H1 (cell line): ENCODE results near the gene KLHL3. TPM values are rescaled to one million over a fixed set of nuclear protein-coding genes. Genes with fewer than 3 reads are reported as not detected.

Experiments used
- CTCF ChIA-PET: fragments of 300-600 bp; sonication (Branson Sonifier 250); formaldehyde crosslinking; loops from one replicate; lab custom pipeline; 2021; ENCODE audit not compliant: partially characterized antibody; lab: Charles Lee
- POLR2A ChIA-PET: fragments of 300-600 bp; sonication (Branson Sonifier 250); formaldehyde crosslinking; loops from one replicate; lab custom pipeline; 2021; ENCODE audit warnings: inconsistent platforms; ENCODE audit not compliant: partially characterized antibody; lab: Charles Lee
- DNase-seq, 2 experiments: peaks; one replicate each; pipeline versions ENCODE4 v3.0.0 to v3.0.0-alpha.2; 2010 to 2022; ENCODE audit warnings: low spot score in 2 of 2, low read depth in 1 of 2, mixed read lengths in 1 of 2
- FAIRE-seq: peaks from 2 replicates; lab custom pipeline; 2011; peaks lifted over from hg19 to GRCh38; lab: Jason Lieb, UNC
- H2AFZ ChIP-seq: 2 replicates; pipeline ENCODE4 v1.8.1; 2012; ENCODE audit warnings: low read length, inconsistent platforms
- H2AK5ac ChIP-seq: 2 replicates; pipeline ENCODE4 v1.6.1; 2013; ENCODE audit warnings: low read depth, low read length
- H2BK120ac ChIP-seq: replicated peaks from 2 replicates; pipeline ENCODE3; 2013; ENCODE audit warnings: low read depth, low read length, inconsistent platforms
- H2BK12ac ChIP-seq: 2 replicates; pipeline ENCODE4 v1.6.1; 2013; ENCODE audit warnings: low read depth, low read length
- H2BK15ac ChIP-seq: 2 replicates; pipeline ENCODE4 v1.6.1; 2013; ENCODE audit warnings: low read length
- H2BK20ac ChIP-seq: 2 replicates; pipeline ENCODE4 v1.6.1; 2013; ENCODE audit warnings: low read length
- H2BK5ac ChIP-seq: 2 replicates; pipeline ENCODE4 v1.6.1; 2013; ENCODE audit warnings: low read depth, low read length
- H3K14ac ChIP-seq: 2 replicates; pipeline ENCODE4 v1.6.1; 2013; ENCODE audit warnings: inconsistent platforms; ENCODE audit not compliant: insufficient read length
- H3K18ac ChIP-seq: 2 replicates; pipeline ENCODE4 v1.6.1; 2013; ENCODE audit warnings: low read length; ENCODE audit errors: extremely low read depth
- H3K23ac ChIP-seq: 2 replicates; pipeline ENCODE4 v1.6.1; 2013; ENCODE audit warnings: inconsistent platforms; ENCODE audit not compliant: insufficient read length
- H3K23me2 ChIP-seq: 2 replicates; pipeline ENCODE4 v1.6.1; 2013; ENCODE audit warnings: low read depth, low read length
- H3K27ac ChIP-seq: 2 replicates; pipeline ENCODE4 v1.6.1; 2011; ENCODE audit warnings: low read depth, low read length, inconsistent platforms
- H3K27me3 ChIP-seq, 4 experiments: replicated peaks in 1 of 4; 1 replicate in 1 of 4; 2 replicates in 3 of 4; pipeline versions ENCODE4 v1.6.1 to v1.8.1; 2011 to 2013; ENCODE audit warnings: low read length in 3 of 4, mild to moderate bottlenecking in 3 of 4, inconsistent platforms in 2 of 4, mixed read lengths in 2 of 4, moderate library complexity in 1 of 4; ENCODE audit not compliant: control insufficient read depth in 3 of 4, insufficient read depth in 3 of 4; ENCODE audit errors: extremely low read depth in 1 of 4
- H3K36me3 ChIP-seq, 4 experiments: 2 replicates each; pipeline versions ENCODE4 v1.6.1 to v1.8.1; 2011 to 2013; ENCODE audit warnings: mild to moderate bottlenecking in 4 of 4, low read length in 3 of 4, moderate library complexity in 2 of 4, control low read depth in 1 of 4, inconsistent platforms in 1 of 4; ENCODE audit not compliant: insufficient read depth in 4 of 4, control insufficient read depth in 2 of 4
- H3K4ac ChIP-seq: replicated peaks from 2 replicates; pipeline ENCODE3; 2013; ENCODE audit warnings: low read length, low read depth, mixed read lengths, inconsistent platforms; ENCODE audit not compliant: insufficient read length
- H3K4me1 ChIP-seq, 4 experiments: replicated peaks in 1 of 4; 1 replicate in 1 of 4; 2 replicates in 3 of 4; pipeline versions ENCODE4 v1.6.1 to v1.8.1; 2011 to 2013; ENCODE audit warnings: low read length in 3 of 4, inconsistent platforms in 2 of 4, mixed read lengths in 1 of 4; ENCODE audit not compliant: insufficient read depth in 4 of 4, control insufficient read depth in 3 of 4
- H3K4me2 ChIP-seq, 2 experiments: 2 replicates each; pipeline versions ENCODE4 v1.6.1 to v1.8.1; 2011 to 2013; ENCODE audit warnings: low read depth in 2 of 2, low read length in 2 of 2, control low read depth in 1 of 2, inconsistent platforms in 1 of 2, mild to moderate bottlenecking in 1 of 2; ENCODE audit not compliant: insufficient read depth in 1 of 2
- H3K4me3 ChIP-seq, 4 experiments: fragments of 200-600, 300-600 bp in 1 of 4; sonication (generic), shearing (Covaris generic), sonication (Bioruptor Twin) in 1 of 4; 2 replicates each; pipeline versions ENCODE4 v1.5.1 to v1.8.1; 2011 to 2016; ENCODE audit warnings: low read length in 4 of 4, low read depth in 3 of 4, control low read depth in 2 of 4, inconsistent platforms in 2 of 4, mild to moderate bottlenecking in 2 of 4, mixed read lengths in 1 of 4, moderate library complexity in 1 of 4; ENCODE audit not compliant: insufficient read depth in 2 of 4; ENCODE audit errors: extremely low read depth in 1 of 4
- H3K56ac ChIP-seq: replicated peaks from 2 replicates; pipeline ENCODE3; 2013; ENCODE audit warnings: low read depth, mild to moderate bottlenecking, mixed read lengths, low read length, inconsistent platforms; ENCODE audit not compliant: insufficient read length
- H3K79me1 ChIP-seq: 2 replicates; pipeline ENCODE4 v1.6.1; 2013; ENCODE audit warnings: low read depth, low read length, control low read depth
- H3K79me2 ChIP-seq, 2 experiments: 2 replicates each; pipeline versions ENCODE4 v1.6.1 to v1.8.1; 2012 to 2013; ENCODE audit warnings: low read length in 2 of 2, mild to moderate bottlenecking in 2 of 2, inconsistent platforms in 1 of 2; ENCODE audit not compliant: insufficient read depth in 2 of 2, control insufficient read depth in 1 of 2
- H3K9ac ChIP-seq, 4 experiments: replicated peaks in 1 of 4; 1 replicate in 1 of 4; 2 replicates in 3 of 4; pipeline versions ENCODE4 v1.6.1 to v1.8.1; 2011 to 2013; ENCODE audit warnings: low read depth in 3 of 4, low read length in 3 of 4, control low read depth in 2 of 4, mild to moderate bottlenecking in 2 of 4, moderate library complexity in 2 of 4, inconsistent platforms in 1 of 4; ENCODE audit errors: extremely low read depth in 1 of 4
- H3K9me3 ChIP-seq, 2 experiments: 2 replicates each; pipeline versions ENCODE4 v1.6.1 to v1.8.1; 2012 to 2013; ENCODE audit warnings: mild to moderate bottlenecking in 2 of 2, moderate library complexity in 2 of 2, control low read depth in 1 of 2, inconsistent platforms in 1 of 2, low read depth in 1 of 2, low read length in 1 of 2, mixed read lengths in 1 of 2; ENCODE audit not compliant: insufficient read depth in 2 of 2
- H4K20me1 ChIP-seq, 2 experiments: replicated peaks in 1 of 2; 2 replicates each; pipeline versions ENCODE3 to v1.8.1; 2011 to 2013; ENCODE audit warnings: inconsistent platforms in 2 of 2, low read length in 2 of 2, mild to moderate bottlenecking in 1 of 2; ENCODE audit not compliant: insufficient read depth in 2 of 2, control insufficient read depth in 1 of 2
- H4K5ac ChIP-seq: 2 replicates; pipeline ENCODE4 v1.6.1; 2013; ENCODE audit warnings: low read length, low read depth, mixed read lengths, inconsistent platforms; ENCODE audit not compliant: insufficient read length
- H4K8ac ChIP-seq: 2 replicates; pipeline ENCODE4 v1.8.0; 2013; ENCODE audit warnings: mild to moderate bottlenecking, moderate library complexity, low read length, inconsistent platforms; ENCODE audit not compliant: insufficient read depth; ENCODE audit errors: extremely low read depth
- H4K91ac ChIP-seq: replicated peaks from 2 replicates; pipeline ENCODE3; 2013; ENCODE audit warnings: low read length, mixed read lengths, inconsistent platforms; ENCODE audit not compliant: insufficient read length
- CBX8 ChIP-seq: fragments of 300-800, 300-1000 bp; sonication (generic); IDR thresholded peaks from 2 replicates; pipeline ENCODE4 v1.7.1; 2016; ENCODE audit warnings: low read depth, low read length, borderline replicate concordance
- CEBPB ChIP-seq: IDR thresholded peaks from 2 replicates; pipeline ENCODE4 v1.6.1; 2012; ENCODE audit warnings: low read depth, low read length
- HDAC2 ChIP-seq, 2 experiments: fragments of 300-600 bp in 1 of 2; sonication (generic) in 1 of 2; IDR thresholded peaks; 2 replicates each; pipeline ENCODE4 v1.6.1; 2011 to 2012; ENCODE audit warnings: low read depth in 2 of 2, low read length in 2 of 2, mild to moderate bottlenecking in 2 of 2, moderate library complexity in 2 of 2, borderline replicate concordance in 1 of 2, inconsistent platforms in 1 of 2
- KDM4A ChIP-seq: IDR thresholded peaks from one replicate; pipeline ENCODE4 v1.7.1; 2012; ENCODE audit warnings: low read depth, mild to moderate bottlenecking, moderate library complexity, low read length, inconsistent platforms; ENCODE audit not compliant: severe bottlenecking
- KDM5A ChIP-seq: fragments of 200-600 bp; IDR thresholded peaks from 2 replicates; pipeline ENCODE4 v1.7.1; 2012; ENCODE audit warnings: mild to moderate bottlenecking, low read length, inconsistent platforms, mixed read lengths
- RAD21 ChIP-seq, 2 experiments: IDR thresholded peaks in 1 of 2; conservative IDR thresholded peaks in 1 of 2; 2 replicates each; pipeline ENCODE4 v1.6.1; 2011; ENCODE audit warnings: low read depth in 2 of 2, low read length in 2 of 2, improper control_type of control experiment in 1 of 2, inconsistent platforms in 1 of 2, mild to moderate bottlenecking in 1 of 2, moderate library complexity in 1 of 2
- RXRA ChIP-seq: IDR thresholded peaks from 2 replicates; pipeline ENCODE4 v1.6.1; 2011; ENCODE audit warnings: low read depth, mild to moderate bottlenecking, low read length, moderate library complexity; ENCODE audit not compliant: insufficient read depth
- SIRT6 ChIP-seq: IDR thresholded peaks from one replicate; pipeline ENCODE4 v1.7.1; 2012; ENCODE audit warnings: low read length, inconsistent platforms
- TAF1 ChIP-seq: IDR thresholded peaks from 2 replicates; pipeline ENCODE4 v1.6.1; 2011; ENCODE audit warnings: mild to moderate bottlenecking, low read depth, low read length
- WGBS, 2 experiments: shearing (Covaris generic) in 1 of 2; methylation state at CpG; one replicate each; pipeline versions ENCODE4 v1.1.6 to v1.1.7; 2013 to 2015; ENCODE audit warnings: low lambda C conversion rate in 2 of 2, mixed read lengths in 2 of 2, inconsistent platforms in 1 of 2, low coverage in 1 of 2, missing lambda C conversion rate in 1 of 2; ENCODE audit not compliant: insufficient replicate concordance in 2 of 2, insufficient coverage in 1 of 2, insufficient read length in 1 of 2; ENCODE audit errors: extremely low coverage in 1 of 2, missing lambda C conversion rate in 1 of 2; 5-methylcytosine and 5-hydroxymethylcytosine counted together
- polyA plus RNA-seq, 7 experiments: library from polyadenylated mRNA; depleted of rRNA in 3 of 7; stranded (reverse) in 5 of 7; unstranded in 2 of 7; fragments of >200 nt in 5 of 7; fragments of 200-250 nt in 2 of 7; gene quantifications; 1 replicate in 5 of 7; 2 replicates in 1 of 7; 4 replicates in 1 of 7; pipeline versions ENCODE4 v1.2.1 to v1.2.3, GENCODE V29; 2011 to 2013; ENCODE audit warnings: missing spikeins in 2 of 7, mixed read lengths in 2 of 7
- total RNA-seq: library from RNA; stranded (reverse); fragmentation: NEBNext Ultra II Directional; extraction: Animal tissue kit (Norgen Biotek cat#: 25700); gene quantifications from 2 replicates; pipeline ENCODE4 v1.2.1, GENCODE V29; 2021
- TF ChIP-seq, protein P1 (sequence below), 3 experiments: IDR thresholded peaks; 1 replicate in 2 of 3; 2 replicates in 1 of 3; pipeline versions ENCODE4 v1.5.1 to v1.6.1; 2011; ENCODE audit warnings: low read length in 3 of 3, mild to moderate bottlenecking in 3 of 3, inconsistent platforms in 2 of 3, low read depth in 1 of 3, moderate library complexity in 1 of 3; ENCODE audit not compliant: insufficient read depth in 1 of 3; ENCODE audit errors: control extremely low read depth in 1 of 3

KLHL3 gene
- total and polyA plus RNA-seq, 2 of the 8 experiments (the other 6 are each of a cell fraction or from before 2014, with no cell fraction given) = 7.4 to 13.7 TPM

DNA sequence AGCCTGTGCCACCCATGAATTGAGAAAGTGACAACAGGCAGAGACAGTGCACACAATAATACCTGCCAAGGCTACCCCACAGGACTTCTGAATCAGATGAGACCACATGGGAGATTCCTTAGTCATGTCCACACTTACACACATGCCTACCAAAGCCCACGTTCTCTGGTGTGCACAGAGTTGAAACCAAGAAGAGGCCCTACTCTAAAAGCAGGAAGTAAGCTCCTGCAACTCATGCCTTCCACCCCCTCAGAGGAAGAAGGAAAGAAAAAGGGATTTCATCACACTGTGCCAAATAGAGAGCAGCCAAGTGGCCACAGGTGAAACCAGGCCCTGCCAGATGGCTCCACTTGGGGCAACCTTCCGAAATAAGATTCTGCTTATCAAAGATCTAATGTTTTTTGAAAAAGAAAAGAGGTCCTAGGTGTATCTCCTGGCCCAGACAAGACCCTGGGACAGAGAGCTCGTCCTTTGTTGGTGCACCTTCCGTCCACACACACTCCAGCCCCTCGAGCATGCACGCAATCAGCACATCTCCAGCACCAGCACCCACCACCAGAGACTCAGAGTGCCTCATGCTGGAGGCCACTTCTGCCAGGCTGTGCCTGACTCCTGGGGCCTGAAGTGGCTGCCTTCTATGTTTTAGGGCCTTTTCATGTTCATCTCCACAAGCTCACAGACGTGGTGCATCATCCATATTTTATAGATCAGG lies 122.2 kb downstream of the KLHL3 start:
- no peak overlapping the region for H3K23ac ChIP-seq
- H4K91ac ChIP-seq = no peak overlapping the region
- no peak overlapping the region for H2AFZ ChIP-seq
- no peak overlapping the region for H2BK5ac ChIP-seq
- H4K5ac ChIP-seq = no peak overlapping the region
- H4K20me1 ChIP-seq = no peaks in the 10 kb centered on the region
- H3K36me3 ChIP-seq = no peaks in the 10 kb centered on the region
- H3K4me2 ChIP-seq = no peak overlapping the region
- no peak overlapping the region for H4K8ac ChIP-seq
- no peak overlapping the region for H3K18ac ChIP-seq
- TF ChIP-seq, protein P1, sequence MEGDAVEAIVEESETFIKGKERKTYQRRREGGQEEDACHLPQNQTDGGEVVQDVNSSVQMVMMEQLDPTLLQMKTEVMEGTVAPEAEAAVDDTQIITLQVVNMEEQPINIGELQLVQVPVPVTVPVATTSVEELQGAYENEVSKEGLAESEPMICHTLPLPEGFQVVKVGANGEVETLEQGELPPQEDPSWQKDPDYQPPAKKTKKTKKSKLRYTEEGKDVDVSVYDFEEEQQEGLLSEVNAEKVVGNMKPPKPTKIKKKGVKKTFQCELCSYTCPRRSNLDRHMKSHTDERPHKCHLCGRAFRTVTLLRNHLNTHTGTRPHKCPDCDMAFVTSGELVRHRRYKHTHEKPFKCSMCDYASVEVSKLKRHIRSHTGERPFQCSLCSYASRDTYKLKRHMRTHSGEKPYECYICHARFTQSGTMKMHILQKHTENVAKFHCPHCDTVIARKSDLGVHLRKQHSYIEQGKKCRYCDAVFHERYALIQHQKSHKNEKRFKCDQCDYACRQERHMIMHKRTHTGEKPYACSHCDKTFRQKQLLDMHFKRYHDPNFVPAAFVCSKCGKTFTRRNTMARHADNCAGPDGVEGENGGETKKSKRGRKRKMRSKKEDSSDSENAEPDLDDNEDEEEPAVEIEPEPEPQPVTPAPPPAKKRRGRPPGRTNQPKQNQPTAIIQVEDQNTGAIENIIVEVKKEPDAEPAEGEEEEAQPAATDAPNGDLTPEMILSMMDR (IDR thresholded peaks at IDR 0.05; ENCODE audit: control extremely low read depth in 1 of 3, insufficient read depth in 1 of 3, low read depth in 1 of 3, low read length in 3 of 3) = no peak
- TF ChIP-seq HDAC2 (IDR thresholded peaks at IDR 0.05; ENCODE audit: borderline replicate concordance in 1 of 2, low read depth in 2 of 2, low read length in 2 of 2) (no peak), RAD21 (IDR thresholded peaks at IDR 0.05 in 1 of 2, conservative IDR thresholded peaks at IDR 0.05 in 1 of 2; ENCODE audit: low read depth in 2 of 2, low read length in 2 of 2) (no peak), CEBPB (no peak), SIRT6 (no peak), RXRA (no peak), KDM5A (no peak), TAF1 (no peak), KDM4A (no peak), CBX8 (no peak)
- H3K79me2 ChIP-seq = no peaks in the 10 kb centered on the region
- no peak overlapping the region for H3K4ac ChIP-seq
- DNase-seq (no peak), FAIRE-seq (no peak)
- no peak overlapping the region for H2BK20ac ChIP-seq
- no peak overlapping the region for H3K27ac ChIP-seq
- ChIA-PET CTCF (interaction anchor here (1.1 to 3.5 kb wide), 4 partner anchors 10 to 293 kb away, joined by 3 to 19 read pairs (median 6); no protein-coding TSS in a partner anchor), POLR2A (no interaction called here)
- H3K56ac ChIP-seq = no peak overlapping the region
- H3K14ac ChIP-seq = no peak overlapping the region
- 91% methylated on average over 7 of the region's 7 CpGs; no CpG with 5 or more reads in 1 of the 2 experiments for WGBS, 2 experiments
- H2BK15ac ChIP-seq = no peak overlapping the region
- no peak overlapping the region for H2AK5ac ChIP-seq
- H3K27me3 ChIP-seq = no peaks in the 10 kb centered on the region
- no peak overlapping the region for H2BK120ac ChIP-seq
- H3K23me2 ChIP-seq = no peaks in the 10 kb centered on the region
- no peaks in the 10 kb centered on the region for H3K9me3 ChIP-seq
- peaks cover 0 to 4% (median 0%) of the 10 kb centered on the region in 4 experiments; a peak in 1 of 7 replicates for H3K4me1 ChIP-seq
- no peak overlapping the region for H2BK12ac ChIP-seq
- no peaks in the 10 kb centered on the region for H3K79me1 ChIP-seq
- H3K4me3 ChIP-seq = no peak overlapping the region
- no peak overlapping the region for H3K9ac ChIP-seq
